ENCODE results near the gene FITM2. TPM values are rescaled to one million over a fixed set of nuclear protein-coding genes. Genes with fewer than 3 reads are reported as not detected.

Gene FITM2
- total RNA-seq, 4 donors from 2014 or later = 9.0 to 13.8 (median 10.7) TPM

GRCh38 chr20:44255942-44256341 is 55.1 kb downstream of the FITM2 start:
- 100% methylated on average over 1 of the region's 1 CpG for WGBS, 2 donors

DNA sequence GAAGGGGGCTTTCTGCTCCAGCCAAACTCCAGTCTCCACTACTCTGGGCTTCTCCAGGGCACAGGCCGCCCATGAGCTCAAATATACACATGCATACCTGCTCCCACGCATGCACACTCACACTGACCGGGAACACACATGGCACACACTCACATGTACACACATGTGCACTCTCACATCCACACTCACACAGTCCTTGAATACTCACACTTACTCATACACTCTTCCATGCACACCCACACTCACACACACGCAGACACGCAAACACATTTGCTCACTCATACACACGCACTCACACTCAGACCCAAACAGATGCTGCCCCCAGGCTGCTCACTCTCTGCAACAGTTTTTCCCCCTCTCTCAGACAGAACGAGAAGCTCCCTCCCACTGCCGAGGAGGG is 56.9 kb downstream of the FITM2 start:
- no peak overlapping the region for H3K27ac ChIP-seq
- no peak for DNase-seq (ENCODE audit: low spot score in 2 of 2)

More at GRCh38 chr20:44255942-44256341, 55.1 kb downstream of the FITM2 start:
- H3K4me1 ChIP-seq = no peaks in the 10 kb centered on the region
- no peak overlapping the region for H3K27ac ChIP-seq
- DNase-seq (ENCODE audit: low spot score in 2 of 2) = no peak
- H3K36me3 ChIP-seq = no peaks in the 10 kb centered on the region
- TF ChIP-seq, protein P1, sequence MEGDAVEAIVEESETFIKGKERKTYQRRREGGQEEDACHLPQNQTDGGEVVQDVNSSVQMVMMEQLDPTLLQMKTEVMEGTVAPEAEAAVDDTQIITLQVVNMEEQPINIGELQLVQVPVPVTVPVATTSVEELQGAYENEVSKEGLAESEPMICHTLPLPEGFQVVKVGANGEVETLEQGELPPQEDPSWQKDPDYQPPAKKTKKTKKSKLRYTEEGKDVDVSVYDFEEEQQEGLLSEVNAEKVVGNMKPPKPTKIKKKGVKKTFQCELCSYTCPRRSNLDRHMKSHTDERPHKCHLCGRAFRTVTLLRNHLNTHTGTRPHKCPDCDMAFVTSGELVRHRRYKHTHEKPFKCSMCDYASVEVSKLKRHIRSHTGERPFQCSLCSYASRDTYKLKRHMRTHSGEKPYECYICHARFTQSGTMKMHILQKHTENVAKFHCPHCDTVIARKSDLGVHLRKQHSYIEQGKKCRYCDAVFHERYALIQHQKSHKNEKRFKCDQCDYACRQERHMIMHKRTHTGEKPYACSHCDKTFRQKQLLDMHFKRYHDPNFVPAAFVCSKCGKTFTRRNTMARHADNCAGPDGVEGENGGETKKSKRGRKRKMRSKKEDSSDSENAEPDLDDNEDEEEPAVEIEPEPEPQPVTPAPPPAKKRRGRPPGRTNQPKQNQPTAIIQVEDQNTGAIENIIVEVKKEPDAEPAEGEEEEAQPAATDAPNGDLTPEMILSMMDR (IDR thresholded peaks at IDR 0.05) = no peak
- no peak for TF ChIP-seq EP300 (IDR thresholded peaks at IDR 0.05)
- no peak for TF ChIP-seq POLR2A (IDR thresholded peaks at IDR 0.05)
- H3K9me3 ChIP-seq = no peaks in the 10 kb centered on the region
- no peak overlapping the region for H3K4me3 ChIP-seq
- no peaks in the 10 kb centered on the region for H3K27me3 ChIP-seq

GRCh38 chr20:44253528-44253927 is 57.5 kb downstream of the FITM2 start:
- Histone ChIP-seq H3K27me3 (peaks cover 0 to 4% of the 10 kb centered on the region in 2 donors), H3K4me3 (no peak overlapping the region), H3K27ac (no peak overlapping the region), H3K36me3 (no peaks in the 10 kb centered on the region), H3K9me3 (no peaks in the 10 kb centered on the region), H3K4me1 (no peaks in the 10 kb centered on the region)
- WGBS, 2 donors = 48 to 63% methylated on average over 3 of the region's 3 CpGs
- DNase-seq (ENCODE audit: low spot score in 2 of 2) = no peak
- TF ChIP-seq, protein P1 (IDR thresholded peaks at IDR 0.05) = no peak
- TF ChIP-seq POLR2A (IDR thresholded peaks at IDR 0.05) = no peak
- no peak for TF ChIP-seq EP300 (IDR thresholded peaks at IDR 0.05)

More for the DNA sequence above, 56.9 kb downstream of the FITM2 start:
- no peaks in the 10 kb centered on the region for H3K4me1 ChIP-seq
- TF ChIP-seq, protein P1 (IDR thresholded peaks at IDR 0.05) = no peak
- TF ChIP-seq EP300 (IDR thresholded peaks at IDR 0.05) (no peak), POLR2A (IDR thresholded peaks at IDR 0.05) (no peak)
- WGBS, 2 donors = 76 to 78% methylated on average over 8 of the region's 8 CpGs
- H3K27me3 ChIP-seq = peaks cover 0 to 4% of the 10 kb centered on the region in 2 donors
- no peak overlapping the region for H3K4me3 ChIP-seq
- no peaks in the 10 kb centered on the region for H3K36me3 ChIP-seq
- H3K9me3 ChIP-seq = no peaks in the 10 kb centered on the region

Small RNAs within 50 kb of the gene (small RNA-seq; reads per million reads assigned to genes)
- gene RF00019 = not detected

Other genes starting within 250 kb of the FITM2 start
- gene JPH2, start 124.0 kb downstream of the FITM2 start, total RNA-seq = 1 to 10 TPM; 3.1 to 6.3 (median 5.3) TPM
- gene OSER1, start 100.4 kb downstream of the FITM2 start, total RNA-seq = 10 to 100 TPM; 31.2 to 47.9 (median 35.3) TPM
- not detected for gene GDAP1L1, start 63.9 kb downstream of the FITM2 start, total RNA-seq
- not detected for gene R3HDML, start 25.8 kb upstream of the FITM2 start, total RNA-seq
- gene HNF4A, start 44.5 kb upstream of the FITM2 start, total RNA-seq = not detected
- 10 to 100 TPM; 13.0 to 23.7 (median 16.9) TPM for gene TTPAL, start 164.7 kb upstream of the FITM2 start, total RNA-seq
- gene SERINC3, start 210.9 kb upstream of the FITM2 start, total RNA-seq = 10 to 100 TPM; 59.7 to 97.5 (median 86.7) TPM